ENCODE measurements around the gene MFAP5.
"Not testable (repeated sequence)": the region's sequence is repeated elsewhere in the genome, so short reads cannot be mapped to it uniquely, and the experiment has no call there.

MFAP5 gene

GRCh38 chr12:8622646-8623045, 40.0 kb downstream of the MFAP5 start:
- Histone ChIP-seq H4K20me1 (ENCODE audit: insufficient read depth, low read length) (no peaks in the 10 kb centered on the region), H2AFZ (ENCODE audit: low read depth, low read length) (no peak overlapping the region), H3K4me3 (ENCODE audit: low read depth in 1 of 2, low read length in 2 of 2) (no peak overlapping the region), H3K36me3 (ENCODE audit: insufficient read depth, low read length) (no peaks in the 10 kb centered on the region), H3K4me1 (ENCODE audit: insufficient read depth, low read length) (no peaks in the 10 kb centered on the region), H3K27me3 (ENCODE audit: insufficient read depth, low read length, poor library complexity) (no peaks in the 10 kb centered on the region), H3K9ac (ENCODE audit: low read depth, low read length) (no peak overlapping the region), H3K4me2 (ENCODE audit: insufficient read depth, low read length) (no peak overlapping the region), H3K79me2 (ENCODE audit: insufficient read depth, low read length) (no peaks in the 10 kb centered on the region), H3K27ac (ENCODE audit: low read length) (no peak overlapping the region), H3K9me3 (ENCODE audit: insufficient read depth, low read length, severe bottlenecking) (no peaks in the 10 kb centered on the region)
- DNase-seq = no peak
- TF ChIP-seq EZH2 (IDR thresholded peaks at IDR 0.05; ENCODE audit: borderline replicate concordance, low read depth, low read length, severe bottlenecking) (no peak), CTCF (IDR thresholded peaks at IDR 0.05; ENCODE audit: borderline replicate concordance, extremely low read depth, low read length, poor library complexity, severe bottlenecking) (no peak)
- ATAC-seq (ENCODE audit: insufficient read depth, low read depth) = no peak

DNA sequence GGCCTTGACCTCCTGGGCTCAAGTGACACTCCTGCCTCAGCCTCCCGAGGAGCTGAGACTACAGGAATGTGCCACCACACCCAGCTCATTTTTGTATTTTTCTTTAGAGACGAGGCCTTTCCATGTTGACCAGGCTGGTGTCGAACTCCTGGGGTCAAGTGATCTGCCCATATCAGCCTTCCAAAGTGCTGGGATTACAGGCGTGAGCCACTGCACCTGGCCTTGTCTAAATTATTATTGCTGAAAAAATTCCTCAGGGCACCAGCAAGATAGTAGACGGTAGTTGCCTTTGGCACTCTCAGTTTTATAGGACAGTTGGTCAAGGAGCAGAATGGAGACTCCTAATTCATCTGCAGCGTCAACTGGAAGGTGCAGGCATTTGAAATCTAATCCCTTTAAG, 47.4 kb downstream of the MFAP5 start:
- H3K27me3 ChIP-seq (ENCODE audit: insufficient read depth, low read length, poor library complexity) = peaks cover 5% of the 10 kb centered on the region
- no peak for DNase-seq
- no peaks in the 10 kb centered on the region for H4K20me1 ChIP-seq (ENCODE audit: insufficient read depth, low read length)
- H3K9me3 ChIP-seq (ENCODE audit: insufficient read depth, low read length, severe bottlenecking) = no peaks in the 10 kb centered on the region
- H3K4me2 ChIP-seq (ENCODE audit: insufficient read depth, low read length) = no peak overlapping the region
- no peak overlapping the region for H3K4me3 ChIP-seq (ENCODE audit: low read depth in 1 of 2, low read length in 2 of 2)
- H3K36me3 ChIP-seq (ENCODE audit: insufficient read depth, low read length) = no peaks in the 10 kb centered on the region
- H3K9ac ChIP-seq (ENCODE audit: low read depth, low read length) = no peak overlapping the region
- no peaks in the 10 kb centered on the region for H3K79me2 ChIP-seq (ENCODE audit: insufficient read depth, low read length)
- H3K4me1 ChIP-seq (ENCODE audit: insufficient read depth, low read length) = no peaks in the 10 kb centered on the region
- no peak overlapping the region for H3K27ac ChIP-seq (ENCODE audit: low read length)
- no peak overlapping the region for H2AFZ ChIP-seq (ENCODE audit: low read depth, low read length)
- no peak for ATAC-seq (ENCODE audit: insufficient read depth, low read depth)
- TF ChIP-seq CTCF (IDR thresholded peaks at IDR 0.05; ENCODE audit: borderline replicate concordance, extremely low read depth, low read length, poor library complexity, severe bottlenecking) (no peak), EZH2 (IDR thresholded peaks at IDR 0.05; ENCODE audit: borderline replicate concordance, low read depth, low read length, severe bottlenecking) (no peak)

- not testable (repeated sequence) for H3K4me1 ChIP-seq (ENCODE audit: insufficient read depth, low read length); H3K27ac ChIP-seq (ENCODE audit: low read length); H2AFZ ChIP-seq (ENCODE audit: low read depth, low read length); H3K79me2 ChIP-seq (ENCODE audit: insufficient read depth, low read length); H3K9ac ChIP-seq (ENCODE audit: low read depth, low read length); H4K20me1 ChIP-seq (ENCODE audit: insufficient read depth, low read length); ATAC-seq (ENCODE audit: insufficient read depth, low read depth); H3K36me3 ChIP-seq (ENCODE audit: insufficient read depth, low read length); H3K9me3 ChIP-seq (ENCODE audit: insufficient read depth, low read length, severe bottlenecking); H3K27me3 ChIP-seq (ENCODE audit: insufficient read depth, low read length, poor library complexity); H3K4me2 ChIP-seq (ENCODE audit: insufficient read depth, low read length); DNase-seq; H3K4me3 ChIP-seq (ENCODE audit: low read depth in 1 of 2, low read length in 2 of 2)
Observed at GRCh38 chr12:8613881-8614280, 48.7 kb downstream of the MFAP5 start.

GRCh38 chr12:8612629-8613028, 50.0 kb downstream of the MFAP5 start, which contains the start of gene AICDA:
TSS of gene AICDA (minus strand) at chr12:8612859. CDS start at chr12:8612767, 92 bp downstream.
- Histone ChIP-seq H2AFZ (ENCODE audit: low read depth, low read length) (no peak within 1 kb of the TSS), H3K36me3 (ENCODE audit: insufficient read depth, low read length) (no peaks in the 10 kb centered on the region), H3K4me2 (ENCODE audit: insufficient read depth, low read length) (no peak within 1 kb of the TSS), H3K4me1 (ENCODE audit: insufficient read depth, low read length) (no peaks in the 10 kb centered on the region), H4K20me1 (ENCODE audit: insufficient read depth, low read length) (no peaks in the 10 kb centered on the region), H3K4me3 (ENCODE audit: low read depth in 1 of 2, low read length in 2 of 2) (no peak within 1 kb of the TSS), H3K79me2 (ENCODE audit: insufficient read depth, low read length) (no peaks in the 10 kb centered on the region), H3K27me3 (ENCODE audit: insufficient read depth, low read length, poor library complexity) (peaks cover 5% of the 10 kb centered on the region), H3K9me3 (ENCODE audit: insufficient read depth, low read length, severe bottlenecking) (no peaks in the 10 kb centered on the region), H3K9ac (ENCODE audit: low read depth, low read length) (no peak within 1 kb of the TSS), H3K27ac (ENCODE audit: low read length) (no peak within 1 kb of the TSS)
- DNase-seq = no peak
- no peak for TF ChIP-seq EZH2 (IDR thresholded peaks at IDR 0.05; ENCODE audit: borderline replicate concordance, low read depth, low read length, severe bottlenecking)
- TF ChIP-seq CTCF (IDR thresholded peaks at IDR 0.05; ENCODE audit: borderline replicate concordance, extremely low read depth, low read length, poor library complexity, severe bottlenecking) = no peak
- no peak for ATAC-seq (ENCODE audit: insufficient read depth, low read depth)
